SK-N-SH (cell line): Measurements from ENCODE around the gene COL4A2. TPM values are rescaled to one million over a fixed set of nuclear protein-coding genes. Genes with fewer than 3 reads are reported as not detected.
A peak's percentile ranks its signal among the peaks of the same experiment; 100 is the strongest.

ENCODE experiments used
- CTCF ChIA-PET: fragments of 300-600, 350-600 bp; formaldehyde crosslinking; extraction: SDS; loops from one replicate; lab custom pipeline; 2021; lab: Yijun Ruan, JAX
- POLR2A ChIA-PET: fragments of 350-600 bp; sonication (Branson Sonifier 250); formaldehyde crosslinking; extraction: SDS; loops from one replicate; lab custom pipeline; 2020; ENCODE audit warnings: antibody characterized with exemption, inconsistent platforms; lab: Yijun Ruan, JAX
- DNase-seq: peaks from one replicate; pipeline ENCODE4 v3.0.0; 2012
- H2AFZ ChIP-seq: fragments of 200-600 bp; sonication (generic); 2 replicates; pipeline ENCODE4 v1.8.1; 2016; ENCODE audit warnings: antibody characterized with exemption, mild to moderate bottlenecking, low read depth
- H3F3A ChIP-seq: fragments of 200-600 bp; sonication (generic); replicated peaks from 2 replicates; pipeline ENCODE3; 2016; ENCODE audit warnings: antibody characterized with exemption, mild to moderate bottlenecking; ENCODE audit not compliant: insufficient read depth
- H3K27ac ChIP-seq, 2 experiments: fragments of 200-500 bp in 1 of 2; fragments of 200-600 bp in 1 of 2; sonication (Bioruptor generic) in 1 of 2; sonication (generic), shearing (Covaris generic) in 1 of 2; 2 replicates each; pipeline versions ENCODE4 v1.5.1 to v1.6.1; 2014 to 2016; ENCODE audit warnings: low read depth in 2 of 2, inconsistent platforms in 1 of 2, low read length in 1 of 2, mild to moderate bottlenecking in 1 of 2, mixed read lengths in 1 of 2
- H3K27me3 ChIP-seq: fragments of 200-600 bp; sonication (generic), shearing (Covaris generic); 2 replicates; pipeline ENCODE4 v1.6.1; 2016; ENCODE audit warnings: mixed run types; ENCODE audit not compliant: insufficient read depth
- H3K36me3 ChIP-seq, 2 experiments: fragments of 200-500 bp in 1 of 2; fragments of 200-600 bp in 1 of 2; sonication (Bioruptor generic) in 1 of 2; sonication (generic) in 1 of 2; replicated peaks in 1 of 2; 2 replicates each; pipeline versions ENCODE3 to v1.5.1; 2014 to 2016; ENCODE audit warnings: low read length in 1 of 2, mild to moderate bottlenecking in 1 of 2; ENCODE audit not compliant: insufficient read depth in 2 of 2, control insufficient read depth in 1 of 2
- H3K4me1 ChIP-seq, 2 experiments: fragments of 200-500 bp in 1 of 2; fragments of 200-600 bp in 1 of 2; sonication (Bioruptor generic) in 1 of 2; sonication (generic), shearing (Covaris generic) in 1 of 2; 2 replicates each; pipeline versions ENCODE4 v1.5.1 to v1.6.1; 2014 to 2016; ENCODE audit warnings: low read depth in 1 of 2, low read length in 1 of 2, mixed run types in 1 of 2; ENCODE audit not compliant: insufficient read depth in 2 of 2, control insufficient read depth in 1 of 2
- H3K4me2 ChIP-seq: fragments of 200-600 bp; sonication (generic), shearing (Covaris generic); 2 replicates; pipeline ENCODE4 v1.6.1; 2017; ENCODE audit warnings: mixed run types
- H3K4me3 ChIP-seq, 2 experiments: fragments of 200-500 bp in 1 of 2; fragments of 200-600 bp in 1 of 2; sonication (Bioruptor generic) in 1 of 2; sonication (generic), shearing (Covaris generic) in 1 of 2; 2 replicates each; pipeline versions ENCODE4 v1.5.1 to v1.8.1; 2014 to 2016; ENCODE audit warnings: low read depth in 2 of 2, inconsistent platforms in 1 of 2, low read length in 1 of 2, mild to moderate bottlenecking in 1 of 2, mixed read lengths in 1 of 2, moderate library complexity in 1 of 2
- H3K79me2 ChIP-seq: fragments of 200-600 bp; sonication (generic); 2 replicates; pipeline ENCODE4 v1.8.1; 2017; ENCODE audit warnings: mild to moderate bottlenecking; ENCODE audit not compliant: insufficient read depth
- H3K9ac ChIP-seq: fragments of 200-600 bp; sonication (generic); 2 replicates; pipeline ENCODE4 v1.6.1; 2017; ENCODE audit warnings: mixed run types
- H3K9me2 ChIP-seq: fragments of 200-600 bp; sonication (generic); 2 replicates; pipeline ENCODE4 v1.6.1; 2017; ENCODE audit warnings: mixed run types
- H3K9me3 ChIP-seq: fragments of 200-600 bp; sonication (generic); 2 replicates; pipeline ENCODE4 v1.6.1; 2017; ENCODE audit warnings: mixed run types, mild to moderate bottlenecking, moderate library complexity
- H4K20me1 ChIP-seq: fragments of 200-600 bp; sonication (generic); 2 replicates; pipeline ENCODE4 v1.6.1; 2017; ENCODE audit warnings: mild to moderate bottlenecking, mixed run types; ENCODE audit not compliant: insufficient read depth
- CHD2 ChIP-seq: fragments of 150-350 bp; IDR thresholded peaks from 2 replicates; pipeline ENCODE4 v1.6.1; 2018; ENCODE audit warnings: low read length; ENCODE audit not compliant: partially characterized antibody
- EP300 ChIP-seq, 2 experiments: IDR thresholded peaks; 2 replicates each; pipeline versions ENCODE4 v1.4.0 to v1.6.1; 2012; ENCODE audit warnings: borderline replicate concordance in 1 of 2, low read depth in 1 of 2, low read length in 1 of 2
- EZH2phosphoT487 ChIP-seq: fragments of 200-600 bp; sonication (generic); IDR thresholded peaks from 2 replicates; pipeline ENCODE4 v1.6.1; 2017; ENCODE audit warnings: low read depth, mixed run types, mild to moderate bottlenecking, antibody characterized with exemption, moderate library complexity, borderline replicate concordance
- FOSL2 ChIP-seq: IDR thresholded peaks from 2 replicates; pipeline ENCODE4 v1.4.0; 2012; ENCODE audit warnings: low read depth, mild to moderate bottlenecking, moderate library complexity, borderline replicate concordance
- FOXJ3 ChIP-seq: sonication (generic); formaldehyde crosslinking; IDR thresholded peaks from 2 replicates; pipeline ENCODE4 v1.5.1; 2020; ENCODE audit warnings: mild to moderate bottlenecking, missing genetic modification reagents
- FOXM1 ChIP-seq: IDR thresholded peaks from 2 replicates; pipeline ENCODE4 v1.4.0; 2012; ENCODE audit warnings: low read depth, mild to moderate bottlenecking
- IRF3 ChIP-seq: fragments of 150-350 bp; IDR thresholded peaks from 2 replicates; pipeline ENCODE4 v1.6.1; 2016; ENCODE audit warnings: mild to moderate bottlenecking, low read depth, low read length
- MEF2A ChIP-seq: IDR thresholded peaks from 2 replicates; pipeline ENCODE4 v1.4.0; 2012; ENCODE audit warnings: low read depth, borderline replicate concordance
- MXI1 ChIP-seq: IDR thresholded peaks from 2 replicates; pipeline ENCODE4 v1.6.1; 2012; ENCODE audit warnings: mild to moderate bottlenecking, low read depth, low read length, improper control_type of control experiment
- NRF1 ChIP-seq: IDR thresholded peaks from 2 replicates; pipeline ENCODE4 v1.6.1; 2012; ENCODE audit warnings: low read depth, mild to moderate bottlenecking, low read length
- PBX3 ChIP-seq: IDR thresholded peaks from 2 replicates; pipeline ENCODE4; 2012
- RCOR1 ChIP-seq: fragments of 150-350 bp; IDR thresholded peaks from 2 replicates; pipeline ENCODE4 v1.6.1; 2017; ENCODE audit warnings: antibody characterized with exemption, low read length
- RXRA ChIP-seq: IDR thresholded peaks from 2 replicates; pipeline ENCODE4 v1.4.0; 2012; ENCODE audit warnings: low read depth, mild to moderate bottlenecking, borderline replicate concordance
- SMC3 ChIP-seq: IDR thresholded peaks from 2 replicates; pipeline ENCODE4 v1.6.1; 2012; ENCODE audit warnings: low read depth, low read length, improper control_type of control experiment
- TAF1 ChIP-seq: IDR thresholded peaks from 2 replicates; pipeline ENCODE4 v1.6.1; 2012; ENCODE audit warnings: low read depth, mild to moderate bottlenecking, low read length, moderate library complexity, borderline replicate concordance
- TCF12 ChIP-seq: IDR thresholded peaks from 2 replicates; pipeline ENCODE4 v1.4.0; 2012
- TEAD4 ChIP-seq: IDR thresholded peaks from 2 replicates; pipeline ENCODE4 v1.4.0; 2012; ENCODE audit warnings: mild to moderate bottlenecking, borderline replicate concordance; ENCODE audit not compliant: insufficient read depth
- USF2 ChIP-seq: fragments of 150-350 bp; IDR thresholded peaks from 2 replicates; pipeline ENCODE4 v1.6.1; 2017; ENCODE audit warnings: antibody characterized with exemption, low read length, low read depth, borderline replicate concordance
- YY1 ChIP-seq: IDR thresholded peaks from 2 replicates; pipeline ENCODE4 v1.4.0; 2012; ENCODE audit warnings: low read depth, mild to moderate bottlenecking
- WGBS: methylation state at CpG from one replicate; pipeline ENCODE4 v1.1.6; 2017; ENCODE audit warnings: low lambda C conversion rate; 5-methylcytosine and 5-hydroxymethylcytosine counted together
- polyA plus RNA-seq, 3 experiments: library from polyadenylated mRNA; depleted of rRNA; stranded (reverse); fragments of >200 nt; gene quantifications; 2 replicates each; pipeline ENCODE4 v1.2.3, GENCODE V29; 2012

Gene COL4A2
- polyA plus RNA-seq, 1 of the 3 experiments (the other 2 are of a cell fraction): 137 TPM

GRCh38 chr13:110421696-110422385, 114.8 kb downstream of the COL4A2 start:
- Histone ChIP-seq H3K27ac (no peak overlapping the region), H2AFZ (no peak overlapping the region), H3K4me3 (no peak overlapping the region), H3K27me3 (no peaks in the 10 kb centered on the region), H3K4me2 (no peak overlapping the region), H4K20me1 (no peaks in the 10 kb centered on the region), H3K9me3 (no peaks in the 10 kb centered on the region), H3K79me2 (peaks cover 15% of the 10 kb centered on the region; the same call in 1 of the 2 replicates), H3K9ac (no peak overlapping the region), H3K4me1 (peaks cover 0 to 5% of the 10 kb centered on the region in 2 experiments; a peak in 2 of 4 replicates), H3F3A (no peaks in the 10 kb centered on the region), H3K36me3 (peaks cover 2 to 40% of the 10 kb centered on the region in 2 experiments), H3K9me2 (no peaks in the 10 kb centered on the region)
- DNase-seq: no peak
- 92% methylated on average over 11 of the region's 11 CpGs for WGBS
- POLR2A ChIA-PET: no interaction called here
- CTCF ChIA-PET: interaction anchor here (0.7 to 3.4 kb wide), 5 partner anchors 10 to 201 kb away, joined by 3 to 12 read pairs (median 5); no protein-coding TSS in a partner anchor
- TF ChIP-seq USF2: no peak
- TF ChIP-seq IRF3: no peak
- no peak for TF ChIP-seq FOSL2
- TF ChIP-seq TEAD4: no peak
- TF ChIP-seq PBX3: no peak
- no peak for TF ChIP-seq RCOR1
- TF ChIP-seq SMC3: no peak
- no peak for TF ChIP-seq CHD2
- no peak for TF ChIP-seq FOXM1
- TF ChIP-seq NRF1: no peak

GRCh38 chr13:110422913-110423688, 116.0 kb downstream of the COL4A2 start:
- H3K4me1 ChIP-seq: no peaks in the 10 kb centered on the region; a peak in 1 of 4 replicates
- H3K4me3 ChIP-seq: no peak overlapping the region
- DNase-seq: no peak
- H2AFZ ChIP-seq: no peak overlapping the region
- no peak overlapping the region for H3K4me2 ChIP-seq
- peak overlapping the region in 1 of 2 experiments; percentile 18; a peak in 1 of 4 replicates for H3K27ac ChIP-seq
- H3K79me2 ChIP-seq: peaks cover 12% of the 10 kb centered on the region; the same call in 1 of the 2 replicates
- WGBS: 89% methylated on average over 12 of the region's 12 CpGs
- H4K20me1 ChIP-seq: no peaks in the 10 kb centered on the region
- peaks cover 4 to 39% of the 10 kb centered on the region in 2 experiments for H3K36me3 ChIP-seq
- POLR2A ChIA-PET: no interaction called here
- no peak overlapping the region for H3K9ac ChIP-seq
- H3K27me3 ChIP-seq: no peaks in the 10 kb centered on the region
- no peaks in the 10 kb centered on the region for H3K9me3 ChIP-seq
- H3K9me2 ChIP-seq: no peaks in the 10 kb centered on the region
- CTCF ChIA-PET: interaction anchor here (0.7 to 3.4 kb wide), 5 partner anchors 11 to 202 kb away, joined by 3 to 12 read pairs (median 5); no protein-coding TSS in a partner anchor
- H3F3A ChIP-seq: no peaks in the 10 kb centered on the region
- no peak for TF ChIP-seq NRF1
- TF ChIP-seq MEF2A: no peak
- no peak for TF ChIP-seq MXI1
- TF ChIP-seq RXRA: no peak
- TF ChIP-seq YY1: no peak
- TF ChIP-seq TCF12: no peak
- no peak for TF ChIP-seq EP300 (IDR thresholded peaks at IDR 0.05; ENCODE audit: borderline replicate concordance in 1 of 2, low read depth in 1 of 2, low read length in 1 of 2)
- no peak for TF ChIP-seq FOXJ3 (CRISPR knock-in tag)
- no peak for TF ChIP-seq TAF1
- TF ChIP-seq EZH2phosphoT487: no peak
- no peak for TF ChIP-seq FOXM1
- TF ChIP-seq PBX3: no peak
